Islet precursor cell (in vitro differentiated cells): ENCODE data around the gene MS4A10.
"Not testable (repeated sequence)": the region's sequence is repeated elsewhere in the genome, so short reads cannot be mapped to it uniquely, and the experiment has no call there.

ENCODE experiments used
- DNase-seq: peaks from one replicate; pipeline ENCODE4 v3.0.0-alpha.2; 2018

The MS4A10 gene

DNA sequence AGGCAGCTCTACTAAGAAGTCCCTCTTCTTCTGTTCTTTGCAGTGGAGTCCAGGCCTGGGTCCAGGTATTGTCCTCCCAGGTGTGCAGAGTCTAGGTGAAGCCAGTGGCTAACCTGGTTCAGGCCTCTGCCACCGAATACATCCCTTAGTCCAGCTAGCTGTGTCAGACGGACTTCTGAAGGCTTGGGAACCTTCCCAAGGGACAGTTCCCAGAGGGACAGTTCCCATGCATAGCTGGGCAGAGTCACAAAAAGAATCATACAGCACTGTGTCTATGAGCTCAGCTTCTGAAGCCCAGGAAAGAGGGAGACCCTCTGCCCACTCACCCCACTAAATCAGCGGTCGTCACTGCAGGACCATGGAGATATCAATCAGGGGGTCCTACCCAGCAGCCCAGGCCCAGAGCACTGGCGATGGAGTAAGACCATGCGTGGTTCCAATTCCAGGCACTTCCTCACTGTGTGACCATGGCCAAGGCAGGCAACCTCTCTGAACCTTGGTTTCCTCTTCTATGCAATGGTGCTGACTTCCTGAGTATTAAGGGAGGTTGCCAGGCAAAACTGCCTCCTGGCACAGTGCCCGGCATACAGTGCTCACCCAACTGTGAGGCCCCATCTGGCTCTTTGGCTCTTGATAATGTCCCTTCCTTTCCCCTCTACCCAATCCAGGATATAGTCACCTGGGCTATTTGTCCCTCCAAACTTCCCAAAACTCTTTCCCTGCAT is 3.4 kb downstream of the MS4A10 start:
- DNase-seq, result no peak

DNA sequence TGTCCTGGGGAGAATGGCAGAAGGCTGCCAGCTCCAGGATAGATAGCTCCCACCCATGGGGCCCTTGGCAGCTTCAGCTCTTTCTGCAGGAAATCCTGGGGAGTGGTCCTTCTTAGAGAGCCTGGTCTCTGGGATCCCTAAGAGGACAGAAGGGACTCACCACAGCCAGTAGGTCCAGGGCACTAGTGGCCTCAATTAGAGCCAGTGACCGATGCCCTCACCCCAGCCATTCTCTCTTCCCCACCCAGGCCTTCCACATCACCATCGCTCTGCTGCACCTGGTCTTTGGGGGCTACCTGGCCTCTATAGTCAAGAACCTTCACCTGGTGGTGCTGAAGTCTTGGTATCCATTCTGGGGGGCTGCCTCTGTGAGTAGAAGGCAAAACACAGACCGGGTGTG is 5.6 kb downstream of the MS4A10 start:
- no peak for DNase-seq

- DNase-seq, result no peak
These were observed 6.2 kb downstream of the MS4A10 start for GRCh38 chr11:60791153-60791933.

- DNase-seq, result no peak
These were observed 7.4 kb downstream of the MS4A10 start for GRCh38 chr11:60792521-60792920.

GRCh38 chr11:60795291-60795690 is 10.2 kb downstream of the MS4A10 start:
- DNase-seq, result no peak

DNA sequence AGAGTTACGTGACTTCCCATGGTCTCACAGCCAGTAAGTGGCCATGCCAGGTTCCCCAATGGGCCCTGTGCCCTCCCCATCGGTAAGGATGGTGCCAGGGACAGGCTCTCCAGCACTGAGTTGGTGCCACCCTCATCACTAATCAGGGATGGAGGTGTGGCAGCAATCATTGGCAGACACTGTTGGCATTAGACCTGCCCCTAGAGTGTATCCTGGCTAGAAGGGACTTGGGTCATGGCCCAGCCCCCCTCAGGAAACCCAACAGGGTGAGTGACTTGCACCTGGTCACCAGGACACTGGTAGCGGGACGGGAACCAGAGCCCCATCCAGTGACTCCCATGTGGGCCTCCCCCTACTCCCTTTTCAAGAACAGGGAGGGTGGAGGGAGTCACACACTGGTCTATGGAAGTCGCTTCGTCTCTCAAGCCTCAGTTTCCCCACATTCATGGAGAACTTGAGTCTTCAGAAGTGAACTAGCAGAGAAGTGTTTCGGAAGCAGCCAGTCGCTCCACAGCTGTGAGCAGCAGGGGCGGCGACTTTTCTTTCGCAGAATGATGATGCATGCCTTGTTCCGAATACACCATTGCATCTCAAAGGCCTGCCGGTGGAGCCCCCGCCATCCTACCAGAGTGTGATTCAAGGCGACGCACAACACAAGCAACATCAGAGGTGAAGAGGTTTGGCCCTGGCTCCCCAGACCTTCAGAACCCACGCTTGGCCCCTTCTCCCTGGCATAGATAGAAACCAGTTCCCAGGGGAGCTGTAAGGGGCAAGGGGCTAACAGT is 12.9 kb downstream of the MS4A10 start:
- no peak for DNase-seq

DNA sequence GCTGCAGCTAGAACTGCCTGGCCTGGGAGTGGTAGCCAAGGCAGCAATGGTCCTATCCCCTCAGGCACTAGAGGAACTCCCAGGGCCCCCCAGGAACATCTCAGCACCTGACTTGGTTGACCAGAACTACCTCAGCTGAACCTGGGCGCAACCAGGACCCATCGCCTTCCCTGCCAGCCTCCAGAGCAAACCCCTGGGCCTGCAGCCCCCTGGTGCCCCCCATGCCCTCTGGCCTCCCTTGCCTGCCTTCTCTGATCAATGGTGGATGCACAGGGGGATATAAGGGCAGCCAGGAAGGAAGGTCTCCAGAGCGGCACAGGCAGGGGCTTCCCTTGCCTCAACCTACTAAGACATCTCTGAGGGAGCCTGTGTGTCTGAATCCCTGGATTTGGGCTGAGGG is 13.5 kb downstream of the MS4A10 start:
- DNase-seq, result no peak

DNA sequence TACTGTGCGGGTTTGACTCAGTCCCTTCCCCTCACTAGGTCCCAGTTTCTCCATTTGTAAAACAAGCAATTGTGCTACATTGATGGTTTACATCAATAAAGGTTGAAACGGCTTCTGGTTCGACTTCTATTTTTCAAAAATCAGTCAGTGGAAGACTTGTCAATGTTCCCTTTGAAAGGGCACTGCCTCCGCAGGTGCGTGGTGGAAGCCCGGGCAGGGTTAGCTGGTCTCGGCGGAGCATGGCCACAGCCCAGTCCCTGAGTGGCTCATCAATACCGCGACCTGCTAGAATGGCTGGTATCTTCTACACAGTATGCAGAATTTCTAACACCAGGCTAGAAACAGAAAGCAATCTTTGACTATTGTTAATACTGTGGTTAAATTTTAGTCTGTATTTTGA is 16.1 kb downstream of the MS4A10 start:
- DNase-seq, result no peak

- DNase-seq, result no peak
These were observed 18.3 kb downstream of the MS4A10 start for GRCh38 chr11:60803273-60803936.

- no peak for DNase-seq
These were observed 24.1 kb downstream of the MS4A10 start for GRCh38 chr11:60809249-60809648.

DNA sequence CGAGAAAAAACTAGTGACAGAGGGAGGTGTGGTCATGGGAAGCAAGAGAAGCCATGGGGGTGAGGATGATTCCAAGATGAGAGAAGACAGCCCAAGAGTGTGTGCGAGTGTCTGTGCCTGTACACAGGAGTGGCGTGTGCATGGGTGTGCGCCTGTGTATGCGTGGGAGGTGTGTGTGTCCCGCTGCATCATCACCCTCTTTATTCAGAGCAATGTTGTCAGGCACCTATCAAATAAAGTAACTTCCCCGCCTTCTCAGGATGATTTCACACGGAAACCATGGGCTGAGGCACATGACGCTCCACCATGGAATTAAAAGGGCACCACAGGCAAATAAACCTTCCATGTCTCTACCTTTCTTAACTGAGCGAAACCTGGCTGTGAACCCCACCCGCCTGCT is 24.6 kb downstream of the MS4A10 start:
- DNase-seq, result no peak

- no peak for DNase-seq
These were observed 25.0 kb downstream of the MS4A10 start for GRCh38 chr11:60810151-60810550.

DNA sequence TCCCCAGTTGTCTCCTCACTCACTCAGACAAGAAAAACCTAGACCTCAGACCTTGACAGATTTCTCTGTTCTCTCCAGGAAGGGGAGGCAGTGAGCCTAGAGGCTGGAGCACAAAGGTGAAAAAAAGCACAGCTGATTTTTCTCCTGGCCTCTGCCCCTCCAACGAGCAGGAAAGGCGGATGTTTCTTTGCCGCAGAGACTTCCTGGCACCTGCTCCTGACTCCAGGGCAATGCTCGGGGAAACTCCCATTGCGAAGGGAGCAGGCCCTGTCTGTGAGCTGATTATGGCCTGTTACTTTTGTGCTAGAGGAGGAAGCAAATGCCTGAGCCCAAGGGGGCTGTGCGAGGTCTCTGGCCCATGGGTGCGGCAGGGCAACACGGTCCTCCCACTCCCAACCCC is 25.4 kb downstream of the MS4A10 start:
- DNase-seq, result no peak

- no peak for DNase-seq
These were observed 28.2 kb downstream of the MS4A10 start for GRCh38 chr11:60813324-60813723.

GRCh38 chr11:60814112-60814511 is 29.0 kb downstream of the MS4A10 start:
- DNase-seq, result no peak

GRCh38 chr11:60816590-60817157 is 31.5 kb downstream of the MS4A10 start:
- DNase-seq, result no peak

DNA sequence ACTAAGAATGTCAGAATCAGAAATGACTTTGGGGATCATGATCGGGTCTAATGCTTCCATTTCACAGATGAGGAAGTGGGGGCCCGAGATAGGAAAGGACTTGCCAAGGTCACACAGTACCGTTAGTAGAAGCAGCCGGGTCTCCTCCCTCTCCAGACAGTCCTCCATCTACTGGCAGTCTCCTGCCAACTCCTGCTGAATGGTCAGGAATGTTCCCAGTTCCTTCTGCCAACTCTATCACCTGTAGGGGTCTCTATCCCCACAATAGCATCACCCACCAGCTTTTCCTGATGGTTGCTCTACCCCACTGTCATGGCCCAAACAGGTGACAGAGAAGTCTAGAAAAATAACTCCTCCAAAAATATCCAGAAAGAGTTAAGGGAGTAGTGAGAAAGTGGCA is 32.9 kb downstream of the MS4A10 start:
- DNase-seq, result no peak

DNA sequence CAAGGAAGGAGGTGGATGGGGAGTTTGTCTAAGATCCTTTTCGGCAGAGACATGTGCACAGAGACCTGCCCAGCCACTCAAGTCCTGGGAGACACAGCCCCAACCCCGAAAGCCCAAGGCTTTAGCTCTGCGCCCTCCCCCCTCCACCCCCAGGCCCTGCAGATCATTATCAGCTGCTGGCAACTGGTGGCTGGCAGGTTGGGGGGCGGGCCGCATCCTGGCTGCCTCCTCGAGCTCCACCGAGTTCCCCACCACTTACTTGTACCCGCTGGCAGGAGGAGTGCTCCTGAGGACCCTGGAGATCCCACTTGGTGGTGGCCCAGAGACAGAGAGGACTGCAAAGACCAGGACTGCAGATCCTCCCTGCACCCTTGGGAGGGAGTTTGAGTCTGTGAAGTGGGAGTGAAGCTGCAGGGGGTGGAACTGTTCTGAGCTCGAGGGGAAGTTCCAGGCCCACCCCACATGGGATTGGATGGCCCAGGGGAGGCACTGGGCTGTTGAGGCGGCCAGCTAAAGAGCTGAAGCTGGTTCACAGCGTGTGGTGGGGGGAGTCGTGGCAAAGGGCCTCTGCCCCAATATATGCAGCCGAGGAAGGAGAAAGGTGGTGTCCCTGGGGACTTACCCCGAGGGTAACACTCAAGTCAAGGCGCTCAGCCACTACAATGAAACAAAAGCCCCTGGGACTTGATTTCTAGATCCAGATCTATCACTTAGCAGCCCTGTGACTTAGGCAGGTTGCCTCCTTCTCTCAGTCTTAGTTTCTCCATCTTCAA is 36.9 kb downstream of the MS4A10 start:
- no peak for DNase-seq

GRCh38 chr11:60823745-60824306 is 38.7 kb downstream of the MS4A10 start:
- not testable (repeated sequence) for DNase-seq

DNA sequence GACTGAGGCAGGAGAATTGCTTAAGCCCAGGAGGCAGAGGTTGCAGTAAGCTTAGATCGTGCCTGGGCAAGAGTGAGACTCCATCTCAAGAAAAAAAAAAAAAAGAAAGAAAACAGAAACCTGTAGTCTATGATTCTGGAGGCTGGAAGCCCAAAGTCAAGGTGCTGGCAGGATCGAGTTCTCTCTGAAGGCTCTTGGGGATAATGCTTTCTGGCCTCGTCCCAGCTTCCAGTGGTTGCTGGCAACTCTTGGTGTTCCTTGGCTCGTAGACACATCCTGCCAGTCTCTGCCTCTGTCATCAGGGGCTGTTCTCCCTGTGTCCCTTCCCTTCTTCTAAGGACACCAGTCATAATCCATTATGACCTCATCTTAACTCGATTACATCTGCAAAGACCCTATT is 40.0 kb downstream of the MS4A10 start:
- DNase-seq, result no peak

DNA sequence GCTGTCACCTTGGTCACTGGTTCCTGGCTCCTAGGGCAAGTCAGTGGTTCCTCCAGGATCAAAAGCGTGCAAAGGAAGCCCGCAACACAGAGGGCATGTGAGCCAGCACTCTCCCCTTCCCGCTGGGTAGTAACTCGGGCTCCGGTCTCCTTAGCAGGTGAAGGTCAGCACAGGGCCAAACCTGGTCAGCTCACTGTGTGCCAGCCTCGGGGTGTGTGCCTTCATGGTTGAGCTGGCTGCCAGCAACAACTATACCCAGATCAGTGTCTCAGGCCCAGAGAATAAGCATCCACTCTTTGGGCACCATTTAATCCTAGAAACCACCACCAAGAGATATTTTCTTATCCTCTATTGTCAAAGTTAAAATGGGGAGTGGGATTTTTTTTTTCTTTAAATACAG is 40.7 kb downstream of the MS4A10 start:
- no peak for DNase-seq
